Right kidney (tissue), 9 donors: Measurements from ENCODE around the gene UBA6.
"Not testable (repeated sequence)": the region's sequence is repeated elsewhere in the genome, so short reads cannot be mapped to it uniquely, and the experiment has no call there.

Experiments used
- DNase-seq: peaks from one replicate; pipeline ENCODE4 v3.0.0-alpha.2; 2016
- long read RNA-seq, 8 donors: transcript quantifications; one replicate each; lab custom pipeline, GENCODE V29; 2026

The UBA6 gene
- long read RNA-seq, donor 1: 0 reads
- long read RNA-seq, donor 2, partial matches to known transcripts: 0 of 1 reads
- long read RNA-seq, donor 2, other reads (novel, unspliced or antisense): 0 of 1 reads
- long read RNA-seq, donor 3: 0 reads
- long read RNA-seq, donor 4, full-length matches to known transcripts: 2 of 10 reads
- long read RNA-seq, donor 4, partial matches to known transcripts: 8 of 10 reads
- long read RNA-seq, donor 4, other reads (novel, unspliced or antisense): 0 of 10 reads
- long read RNA-seq, donor 5, full-length matches to known transcripts: 1 of 1 reads
- long read RNA-seq, donor 5, partial matches to known transcripts: 0 of 1 reads
- long read RNA-seq, donor 5, other reads (novel, unspliced or antisense): 0 of 1 reads
- long read RNA-seq, donor 6, full-length matches to known transcripts: 1 of 1 reads
- long read RNA-seq, donor 6, partial matches to known transcripts: 0 of 1 reads
- long read RNA-seq, donor 6, other reads (novel, unspliced or antisense): 0 of 1 reads
- long read RNA-seq, donor 7, full-length matches to known transcripts: 1 of 1 reads
- long read RNA-seq, donor 7, partial matches to known transcripts: 0 of 1 reads
- long read RNA-seq, donor 7, other reads (novel, unspliced or antisense): 0 of 1 reads
- long read RNA-seq, donor 8, partial matches to known transcripts: 13 of 20 reads
- long read RNA-seq, donor 8, other reads (novel, unspliced or antisense): 7 of 20 reads

DNA sequence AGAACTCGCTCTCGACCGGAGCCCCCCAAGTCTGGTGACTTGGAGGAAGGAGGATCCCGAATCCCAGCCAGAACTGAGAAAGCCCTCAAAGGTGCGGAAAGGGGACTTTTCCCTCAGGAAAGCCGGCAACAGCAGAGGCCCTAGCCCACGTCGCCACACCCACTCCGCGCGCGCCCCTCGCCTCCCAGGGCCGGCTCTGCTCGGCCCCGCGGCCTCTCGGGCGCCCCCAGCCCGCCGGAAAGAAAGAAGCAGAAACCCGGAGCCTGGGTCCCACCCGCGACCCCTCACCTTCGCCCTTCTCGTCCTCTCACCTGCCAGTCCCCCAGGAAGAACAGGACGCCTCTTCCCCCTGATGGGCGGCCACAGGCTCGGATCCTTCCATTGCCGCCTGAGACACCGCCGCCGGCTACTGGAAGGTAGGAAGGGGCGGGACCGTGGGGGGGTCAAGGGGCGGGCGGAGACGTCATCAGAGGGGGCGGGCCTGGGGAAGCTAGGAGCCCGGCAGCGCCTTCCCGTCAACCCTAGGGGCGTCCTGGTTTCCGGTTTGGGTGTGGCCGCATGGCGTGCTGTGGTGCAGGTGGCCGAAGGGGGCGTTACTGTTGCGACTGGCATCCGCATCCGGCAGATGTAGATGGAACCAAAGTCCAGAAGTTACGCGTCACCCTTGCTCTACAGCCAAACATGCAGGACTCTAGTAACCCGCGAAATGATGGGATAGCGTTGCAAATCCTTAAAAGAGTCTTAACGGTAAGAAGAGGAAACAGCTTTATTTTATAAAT lies at the start of gene UBA6:
TSS of gene UBA6 (minus strand) at position 418 of the 779 bp plus-strand sequence. CDS start at position 382, 36 bp downstream.
- peak; percentile 97 for DNase-seq

DNA sequence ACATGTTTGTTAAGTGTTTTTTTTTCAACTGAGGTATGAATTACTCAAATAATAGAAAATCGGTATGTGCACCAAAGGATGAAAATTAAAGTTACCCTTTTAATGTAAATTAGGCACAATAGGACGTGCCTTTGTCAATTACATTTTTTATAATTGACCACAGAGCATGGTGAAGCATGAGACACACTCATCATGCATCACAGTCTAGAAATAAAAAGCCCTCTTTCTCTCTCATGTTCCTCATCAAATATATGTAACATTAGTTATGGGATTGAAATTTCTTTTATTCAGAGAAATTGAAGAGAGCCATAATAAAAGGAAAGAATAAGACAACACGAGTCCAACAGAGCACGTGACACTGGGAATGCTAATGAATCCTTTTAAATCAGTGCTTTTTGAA lies 49.7 kb upstream of the UBA6 start:
- DNase-seq: no peak

DNA sequence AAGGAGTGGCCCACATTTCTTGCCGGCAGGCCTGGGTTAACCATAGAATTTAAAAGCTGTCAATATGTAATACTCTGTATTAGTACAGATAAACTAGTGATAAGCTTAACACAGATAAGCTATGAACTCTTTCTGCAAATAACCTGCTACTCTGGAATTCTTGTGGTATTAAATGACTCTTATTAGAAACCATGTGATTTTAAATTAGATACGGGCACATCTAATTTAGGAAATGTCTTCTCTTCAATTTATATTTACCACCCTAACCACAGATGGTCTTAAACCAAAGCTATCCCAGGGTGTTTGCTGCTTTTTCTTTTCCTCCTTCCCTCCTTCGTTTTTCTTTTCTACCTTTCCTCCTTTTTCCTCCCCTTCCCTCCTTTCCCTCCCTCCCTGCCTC lies 48.3 kb upstream of the UBA6 start:
- DNase-seq: no peak

DNA sequence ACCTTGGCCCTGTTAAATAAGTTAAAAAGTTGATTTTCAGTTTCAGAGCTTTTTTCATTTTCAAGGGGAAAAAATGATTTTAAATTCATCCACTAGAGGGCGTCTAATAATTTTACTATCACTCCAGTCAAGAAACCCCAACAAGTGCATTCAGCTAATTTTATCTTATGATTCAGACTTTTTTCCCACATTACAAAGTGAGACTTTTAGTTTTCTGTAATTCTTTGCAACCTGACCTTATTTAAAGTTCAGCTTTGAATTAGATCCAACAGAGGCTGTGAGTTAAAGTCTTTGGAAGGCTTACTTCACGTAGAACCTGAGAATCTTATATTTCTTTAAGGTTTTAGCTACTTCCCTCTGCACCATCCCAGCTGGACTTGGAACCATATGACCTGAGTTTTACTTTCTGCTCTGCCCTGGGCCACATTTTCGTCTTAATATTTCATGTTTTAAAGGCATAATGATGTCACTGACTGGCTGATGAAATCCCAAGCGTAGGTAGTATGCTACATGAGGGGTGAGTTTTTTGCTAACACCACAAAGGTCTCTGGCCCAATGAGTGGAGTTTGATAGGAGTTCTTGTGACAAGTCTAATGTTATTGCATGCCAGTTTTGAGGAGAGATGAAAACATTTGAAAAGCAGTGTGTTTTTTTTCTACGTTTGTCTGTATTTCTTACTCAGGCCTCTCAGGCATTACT lies 46.0 kb upstream of the UBA6 start:
- DNase-seq: peak; percentile 6

DNA sequence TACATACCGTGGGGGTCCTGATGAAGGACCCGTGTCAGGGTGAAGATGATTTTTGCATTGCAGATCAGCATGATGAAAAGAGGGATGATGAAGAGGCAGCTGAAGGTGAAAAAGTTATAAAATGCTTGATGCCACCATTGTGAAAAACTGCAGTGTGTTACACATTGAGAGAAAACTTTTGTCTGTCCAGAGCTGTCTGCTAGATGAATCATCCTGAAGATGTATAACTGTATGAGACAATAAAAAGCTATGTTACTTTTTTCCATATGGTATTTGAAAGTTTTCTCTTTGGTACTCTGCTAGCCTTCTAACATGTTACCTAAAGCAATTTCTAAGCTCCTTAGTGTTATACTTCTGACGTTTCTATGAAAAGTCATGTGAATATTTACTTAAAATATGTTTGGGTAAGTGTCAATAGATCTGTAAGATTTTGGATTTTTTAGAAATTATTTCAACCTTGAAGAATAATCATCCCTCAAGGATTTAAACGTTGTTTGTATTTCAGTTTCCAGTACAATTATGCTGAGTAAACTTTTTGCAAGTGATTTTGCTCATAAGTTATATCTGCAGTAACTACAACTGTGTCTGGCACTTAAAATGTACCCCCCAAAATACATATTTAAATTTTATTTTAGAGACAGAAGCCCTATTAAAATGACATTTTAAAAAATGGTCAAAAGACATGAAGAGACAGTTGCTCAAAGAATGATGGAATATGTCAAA lies 43.8 kb upstream of the UBA6 start:
- DNase-seq: no peak

DNA sequence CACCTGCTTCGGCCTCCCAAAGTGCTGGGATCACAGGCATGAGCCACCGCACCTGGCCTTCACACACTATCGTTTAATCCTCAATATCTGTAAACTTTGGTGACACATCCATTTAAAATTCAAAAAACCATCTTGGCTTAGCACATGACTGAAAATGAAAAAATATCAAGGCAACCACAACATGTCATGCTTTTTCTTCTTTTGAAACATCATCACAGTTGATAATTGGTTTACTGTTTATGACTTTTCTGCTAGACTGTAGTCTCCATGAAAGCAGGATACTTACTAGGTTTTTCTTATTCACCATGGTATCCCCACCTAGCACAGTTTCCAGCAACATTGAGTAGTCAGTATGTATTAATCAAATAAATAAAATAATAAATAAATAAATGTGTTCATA lies 42.2 kb upstream of the UBA6 start:
- no peak for DNase-seq

DNA sequence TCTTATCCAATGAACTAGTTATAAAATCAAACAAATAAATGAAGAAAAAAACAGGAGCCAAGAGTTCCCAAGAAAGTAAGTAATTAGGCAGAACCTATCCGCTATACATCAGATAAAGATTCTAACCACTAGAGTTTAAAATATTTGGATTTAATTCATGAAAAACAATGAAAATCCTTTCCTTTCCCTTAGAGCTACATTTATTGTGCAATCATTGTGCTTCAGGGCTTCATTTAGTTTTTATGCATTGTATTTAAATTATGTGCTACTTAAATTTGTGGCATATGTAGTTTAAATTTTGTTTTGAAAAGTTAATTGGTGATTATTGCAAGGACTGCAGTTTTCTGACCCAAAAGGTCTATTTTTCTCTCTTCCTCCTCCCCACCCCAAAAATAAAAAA lies 35.3 kb upstream of the UBA6 start:
- no peak for DNase-seq

DNA sequence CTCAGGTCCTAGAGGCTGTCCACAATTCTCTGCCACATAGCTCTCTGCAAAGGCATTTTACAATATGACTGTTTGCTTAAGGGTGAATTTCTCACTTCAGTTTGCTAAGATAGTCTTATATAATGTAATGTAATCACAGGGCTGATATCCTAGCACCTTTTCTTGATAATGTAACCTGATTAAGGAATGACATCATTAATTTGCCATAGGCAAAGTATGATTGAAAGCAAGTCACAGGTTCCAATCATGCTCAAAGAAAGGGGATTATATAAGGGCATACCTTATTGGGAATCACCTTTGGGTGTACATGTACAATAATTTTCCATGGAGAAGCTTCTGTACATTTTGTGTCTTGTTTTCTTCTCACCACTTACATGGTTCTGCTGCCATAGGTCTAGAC lies 34.4 kb upstream of the UBA6 start:
- DNase-seq: no peak

DNA sequence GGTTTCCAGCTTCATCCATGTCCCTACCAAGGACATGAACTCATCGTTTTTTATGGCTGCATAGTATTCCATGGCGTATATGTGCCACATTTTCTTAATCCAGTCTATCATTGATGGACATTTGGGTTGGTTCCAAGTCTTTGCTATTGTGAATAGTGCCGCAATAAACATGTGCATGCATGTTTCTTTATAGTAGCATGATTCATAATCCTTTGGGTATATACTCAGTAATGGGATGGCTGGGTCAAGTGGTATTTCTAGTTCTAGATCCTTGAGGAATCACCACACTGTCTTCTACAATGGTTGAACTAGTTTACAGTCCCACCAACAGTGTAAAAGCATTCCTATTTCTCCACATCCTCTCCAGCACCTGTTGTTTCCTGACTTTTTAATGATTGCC lies 29.6 kb upstream of the UBA6 start:
- not testable (repeated sequence) for DNase-seq

DNA sequence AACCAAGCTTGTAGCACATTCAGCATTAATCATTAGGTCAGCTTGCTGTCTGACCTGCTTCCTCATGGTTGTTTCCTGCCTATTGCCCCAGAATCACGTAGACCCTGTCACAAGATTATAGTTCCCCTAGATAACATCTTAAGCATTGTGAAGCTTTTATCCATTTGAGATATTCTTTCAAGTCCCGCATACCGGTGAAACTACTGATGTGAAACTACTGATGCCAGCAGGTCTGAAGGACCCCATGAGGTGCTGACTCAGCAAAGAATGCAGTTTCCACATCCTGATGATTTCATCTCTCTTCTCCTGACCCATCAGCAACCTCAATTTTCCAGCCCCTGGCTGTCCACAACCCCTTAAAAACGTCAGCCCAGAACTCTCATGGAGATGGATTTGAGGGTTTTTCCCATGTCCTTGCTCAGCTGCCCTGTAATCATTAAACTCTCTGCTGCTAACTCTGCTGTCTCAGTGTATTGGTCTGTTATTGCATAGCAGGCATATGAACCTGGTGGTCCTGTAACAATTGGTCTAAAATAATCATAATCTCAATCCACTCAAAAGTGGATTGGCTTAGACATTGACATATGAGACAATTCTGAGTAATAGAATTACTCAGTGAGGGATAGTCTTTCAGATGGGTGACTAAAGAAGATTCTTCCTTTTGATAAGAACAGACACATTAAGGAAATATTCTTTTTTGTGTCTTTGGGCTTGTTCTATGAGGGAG lies 26.3 kb upstream of the UBA6 start:
- DNase-seq: no peak

DNA sequence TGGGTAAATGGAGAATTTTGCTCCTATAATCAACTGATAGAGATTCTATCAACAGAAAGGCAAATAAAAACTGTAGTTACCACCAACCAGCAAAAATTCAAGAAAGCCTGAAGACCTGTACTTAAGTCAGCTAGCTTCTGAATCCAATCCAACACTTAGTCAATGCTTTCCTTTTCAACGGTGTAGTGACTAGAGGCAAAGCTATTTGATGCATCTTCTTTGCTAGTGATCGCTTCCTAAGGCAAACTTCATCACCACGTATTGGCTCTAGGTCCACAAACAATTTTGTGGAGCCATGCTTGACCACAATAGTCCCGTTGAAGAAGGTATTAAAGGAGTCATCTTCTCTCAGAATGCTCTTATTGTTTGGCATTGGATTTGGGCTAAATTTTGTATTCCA lies 25.0 kb upstream of the UBA6 start:
- DNase-seq: no peak

DNA sequence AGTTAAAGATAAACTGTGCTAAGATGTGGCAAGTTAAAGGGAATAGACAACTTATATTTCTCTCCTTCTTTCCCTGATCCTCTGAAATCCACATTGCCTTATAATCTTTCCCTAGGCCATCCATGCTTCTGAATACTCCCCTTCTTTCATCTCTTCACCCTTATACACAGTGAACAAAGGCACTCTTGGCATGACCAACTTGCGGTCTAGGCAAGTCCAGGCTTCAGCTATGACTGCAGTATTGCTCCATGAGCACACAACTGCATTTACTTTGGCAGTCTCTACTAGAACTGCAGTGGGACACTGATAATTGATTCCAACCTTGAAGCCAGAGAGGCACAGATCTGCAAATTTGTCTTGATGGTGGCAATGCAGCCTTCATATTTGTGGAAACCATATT lies 24.2 kb upstream of the UBA6 start:
- no peak for DNase-seq

DNA sequence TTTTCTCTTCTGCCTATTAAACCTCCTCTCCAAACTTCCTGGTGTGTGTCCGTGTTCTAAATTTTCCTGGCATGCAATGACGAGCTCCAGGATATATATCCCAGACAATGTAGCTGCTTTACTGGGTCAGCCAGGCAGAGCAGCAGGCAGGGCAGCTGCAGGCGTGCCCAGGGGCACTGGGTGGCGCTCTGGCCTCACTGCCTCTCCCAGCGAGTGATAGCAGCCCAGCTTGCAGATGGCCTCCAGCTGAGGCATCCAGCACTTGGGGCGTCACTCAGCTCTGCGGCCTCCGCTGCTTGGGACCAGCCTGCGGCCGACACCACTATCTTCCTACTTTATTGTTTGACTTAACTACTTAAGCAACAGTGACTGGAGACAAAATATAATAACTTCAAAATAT lies 23.0 kb upstream of the UBA6 start:
- no peak for DNase-seq

DNA sequence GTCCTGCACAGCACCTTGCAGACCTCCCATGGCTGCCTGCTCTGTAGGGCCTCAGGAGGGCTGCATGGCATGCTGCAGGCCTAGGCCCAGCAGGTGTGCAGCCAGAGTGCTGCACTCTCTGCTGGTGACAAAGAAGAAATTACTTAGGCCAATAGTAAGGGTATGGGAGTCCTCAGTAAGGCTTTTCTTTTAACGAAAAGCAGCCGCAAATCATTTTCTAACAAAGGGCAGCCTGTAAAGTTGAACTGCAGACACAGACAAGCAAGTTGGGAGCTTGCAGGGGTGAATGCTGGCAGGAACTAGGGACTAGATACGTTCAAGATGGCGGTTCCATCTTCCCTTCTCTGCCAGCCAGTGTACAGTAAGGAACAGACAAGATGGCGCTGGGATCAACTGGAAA lies 22.4 kb upstream of the UBA6 start:
- no peak for DNase-seq

DNA sequence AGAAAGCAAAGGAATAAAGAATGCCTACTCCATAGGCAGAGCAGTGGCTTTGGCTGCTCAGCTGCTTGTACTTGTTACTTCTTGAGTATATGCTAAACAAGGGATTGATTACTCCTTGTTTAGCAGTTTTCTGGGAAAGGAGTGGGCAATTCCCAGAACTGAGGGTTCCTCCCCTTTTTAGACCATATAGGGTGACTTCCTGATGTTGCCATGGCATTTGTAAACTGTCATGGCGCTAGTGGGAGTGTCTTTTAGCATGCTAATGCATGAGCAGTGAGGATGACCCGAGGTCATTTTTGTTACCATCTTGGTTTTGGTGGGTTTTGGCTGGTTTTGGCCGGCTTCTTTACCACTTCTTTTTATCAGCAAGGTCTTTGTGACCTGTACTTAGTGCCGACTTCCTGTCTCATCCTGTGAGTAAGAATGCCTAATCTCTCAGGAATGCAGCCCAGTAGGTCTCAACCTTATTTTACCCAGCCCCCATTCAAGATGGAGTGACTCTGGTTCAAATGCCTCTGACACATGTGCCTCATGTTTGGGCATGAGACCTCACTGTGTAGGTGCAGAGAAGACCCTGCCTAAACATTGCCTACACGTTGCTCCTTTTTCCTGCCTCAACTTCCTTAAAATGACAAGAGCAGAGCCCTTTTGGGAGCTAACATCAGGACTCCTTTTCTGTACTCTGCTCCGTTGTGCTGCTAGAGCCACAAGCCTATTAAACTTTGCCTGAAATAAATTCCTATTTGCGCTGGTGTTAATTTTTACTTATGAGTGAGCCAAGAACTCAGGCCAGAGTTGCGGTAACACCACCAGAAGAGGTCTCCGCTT lies 21.0 kb upstream of the UBA6 start:
- no peak for DNase-seq

DNA sequence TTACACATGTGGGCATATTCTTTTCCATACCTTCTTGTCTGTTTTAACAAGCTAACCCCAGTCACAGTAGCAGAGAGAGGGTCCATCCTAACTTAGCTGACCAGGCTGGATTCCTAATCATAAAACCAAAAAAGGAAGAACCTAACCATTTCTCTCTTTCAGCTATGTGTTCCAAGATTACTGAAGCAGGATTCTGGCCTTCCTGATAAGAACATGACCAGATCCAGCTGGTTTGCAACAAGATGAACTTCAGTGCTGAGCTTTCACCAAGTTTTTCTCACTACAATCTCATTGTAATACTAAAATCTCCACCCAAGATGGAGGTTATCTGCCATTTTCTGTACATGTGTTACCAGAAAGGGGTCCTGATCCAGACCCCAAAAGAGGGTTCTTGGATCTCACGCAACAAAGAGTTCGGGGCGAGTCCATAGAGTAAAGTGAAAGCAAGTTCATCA lies 20.4 kb upstream of the UBA6 start:
- DNase-seq: no peak

DNA sequence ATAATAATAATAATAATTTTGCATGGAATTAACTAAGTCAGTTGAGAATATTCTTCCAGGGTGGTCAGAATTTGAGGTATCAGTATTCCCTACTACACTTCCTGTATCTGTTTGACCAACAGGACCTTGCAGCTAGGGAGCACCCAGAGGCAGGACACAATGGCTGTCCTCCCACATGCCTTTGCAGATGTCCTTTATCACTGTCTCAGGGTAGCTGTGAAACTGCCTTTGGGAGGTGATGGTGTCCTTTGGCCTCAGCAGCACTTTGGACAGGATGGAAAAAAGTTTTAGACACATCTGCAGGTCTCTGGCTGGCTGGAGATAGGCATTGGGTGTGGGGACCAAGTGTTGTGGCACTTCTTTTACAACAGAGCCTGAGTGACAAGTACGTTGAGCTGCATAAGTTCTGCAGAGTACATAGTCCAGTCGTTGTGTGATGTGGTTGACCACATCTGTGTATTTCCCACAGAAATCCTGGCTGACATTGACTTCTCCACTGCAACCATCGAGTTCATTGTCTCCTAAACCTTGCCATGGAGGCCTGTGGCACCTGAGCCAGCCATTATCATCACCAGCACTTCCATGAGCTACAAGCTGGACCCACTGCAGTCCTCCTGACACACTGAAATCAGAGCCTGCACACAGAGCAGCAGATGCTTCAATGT lies 19.1 kb upstream of the UBA6 start:
- DNase-seq: no peak

DNA sequence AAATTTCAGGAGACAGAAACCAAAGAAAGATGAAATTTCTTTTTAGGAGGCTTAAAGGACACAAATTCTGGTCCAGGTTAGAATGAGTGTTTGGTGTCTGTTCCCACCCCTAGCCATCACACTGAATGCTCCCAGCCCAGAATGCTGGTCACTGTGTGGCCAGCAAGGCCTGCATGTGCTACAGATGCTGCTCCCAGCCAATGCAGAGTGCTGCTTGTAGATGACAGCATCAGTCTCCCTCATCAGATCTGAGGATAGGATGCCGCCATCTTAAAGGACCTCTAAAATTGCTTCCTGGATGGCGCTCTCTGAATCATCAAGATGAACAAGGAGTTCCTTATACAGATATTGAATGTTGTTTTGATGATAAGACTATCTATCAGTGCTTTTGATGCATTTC lies 17.9 kb upstream of the UBA6 start:
- no peak for DNase-seq

DNA sequence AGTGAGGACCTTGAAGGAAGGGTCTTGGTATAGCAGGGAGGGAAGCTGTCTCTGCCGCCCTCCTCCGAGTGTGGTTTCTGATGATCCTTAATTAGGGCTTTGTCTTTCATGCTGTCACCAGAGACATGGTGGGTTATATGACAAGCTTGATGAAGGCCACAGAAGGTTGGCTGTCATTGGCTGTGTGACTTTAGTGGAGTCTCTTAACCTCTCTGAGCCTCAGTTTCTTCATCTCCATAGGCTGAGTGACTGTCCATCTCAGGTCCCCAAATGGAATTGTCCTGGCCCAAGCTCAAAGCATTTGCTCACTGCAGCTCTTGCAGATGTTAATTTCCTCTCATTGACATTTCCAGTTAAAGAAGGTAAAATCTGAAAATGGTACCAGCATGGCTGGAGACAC lies 16.6 kb upstream of the UBA6 start:
- no peak for DNase-seq

DNA sequence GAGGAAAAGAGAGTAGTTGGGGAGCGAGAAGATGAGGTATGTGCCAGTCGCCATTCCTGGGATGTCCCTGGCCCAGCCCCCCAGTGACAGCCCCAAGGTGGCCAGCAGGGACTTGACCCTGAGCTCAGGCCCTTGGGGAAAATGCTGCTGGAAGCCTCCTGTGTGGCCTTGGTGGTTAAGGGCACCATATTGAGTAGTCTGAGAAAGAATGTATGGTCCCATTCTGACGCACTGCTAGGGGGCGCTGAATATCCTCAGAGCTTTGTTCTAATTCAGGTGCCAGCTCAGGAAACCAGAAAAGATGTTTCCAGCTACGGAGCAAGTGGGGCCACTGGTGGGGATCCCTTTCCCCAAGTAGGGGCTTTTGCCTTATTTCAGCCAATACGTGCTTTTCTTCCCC lies 14.0 kb upstream of the UBA6 start:
- no peak for DNase-seq
